ENCODE data around the gene PLA2G4D. TPM values are rescaled to one million over a fixed set of nuclear protein-coding genes. Genes with fewer than 3 reads are reported as not detected.
A peak's percentile ranks its signal among the peaks of the same experiment; 100 is the strongest.

PLA2G4D gene
- total and polyA plus RNA-seq, 7 experiments from 2014 or later, result not detected

DNA sequence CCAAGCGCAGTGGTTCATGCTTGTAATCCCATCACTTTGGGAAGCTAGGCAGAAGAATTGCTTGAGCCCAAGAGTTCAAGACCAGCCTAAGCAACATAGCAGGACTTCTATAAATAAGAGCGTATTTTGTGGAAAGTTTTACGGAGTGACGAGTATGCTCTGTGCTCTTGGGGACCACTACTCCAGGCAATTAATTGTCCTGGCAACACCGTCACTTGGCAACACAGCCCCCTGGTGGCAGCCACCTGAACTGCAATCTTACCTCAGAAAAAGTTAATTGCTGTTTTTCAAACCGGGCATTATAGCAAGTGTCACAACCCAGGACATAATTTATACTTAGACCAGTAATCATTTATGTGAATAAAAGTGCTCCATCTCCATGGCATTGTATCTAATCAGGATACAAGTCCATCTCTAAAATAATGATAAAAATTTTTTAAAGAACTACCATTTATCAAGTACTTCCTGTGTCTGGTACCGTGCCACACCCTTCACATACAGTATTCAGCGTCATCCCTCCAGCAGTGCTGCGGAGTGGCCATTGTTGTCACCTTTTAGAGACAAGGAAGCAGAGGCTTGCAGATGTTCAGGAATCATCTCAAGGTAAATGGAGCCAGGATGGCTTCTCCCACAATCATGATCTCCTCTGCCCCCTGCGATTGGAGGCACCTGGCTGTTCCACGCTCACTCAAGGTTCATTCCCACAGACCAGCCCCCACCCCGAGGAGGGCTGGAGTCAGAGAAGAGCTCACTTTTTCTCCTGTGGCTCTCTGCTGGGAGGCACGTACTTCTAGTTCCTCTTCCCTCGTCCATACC lies 34.5 kb downstream of the PLA2G4D start:
- Mint-ChIP-seq H3K27me3 (peaks cover 22 to 40% (median 31%) of the 10 kb centered on the region in 5 donors), H3K9me3 (peaks cover 0 to 2% (median 0%) of the 10 kb centered on the region in 11 donors), H3K27ac (peak overlapping the region in 2 of 9 donors; percentile 9 to 46), H3K4me1 (peaks cover 3 to 17% (median 10%) of the 10 kb centered on the region in 7 donors), H3K4me3 (no peak overlapping the region), H3K36me3 (no peaks in the 10 kb centered on the region)
- ChIA-PET CTCF (interaction anchor here (0.6 to 1.5 kb wide), 3 partner anchors 19 to 70 kb away, joined by 3 to 4 read pairs (median 4); no protein-coding TSS in a partner anchor), POLR2A (no interaction called here)
- Histone ChIP-seq H3K4me1 (ENCODE audit: control insufficient read depth in 2 of 2, insufficient read depth in 2 of 2, low read length in 2 of 2) (no peaks in the 10 kb centered on the region), H3K9me3 (ENCODE audit: control insufficient read depth in 2 of 3, low read length in 3 of 3) (no peaks in the 10 kb centered on the region), H3K27me3 (ENCODE audit: control insufficient read depth in 2 of 2, insufficient read depth in 2 of 2, low read length in 2 of 2) (peaks cover 0 to 10% of the 10 kb centered on the region in 2 donors), H3K27ac (ENCODE audit: low read depth, low read length) (no peak overlapping the region), H3K4me3 (ENCODE audit: low read length) (no peak overlapping the region), H3K36me3 (ENCODE audit: control insufficient read depth in 2 of 3, insufficient read depth in 3 of 3, low read length in 3 of 3) (no peaks in the 10 kb centered on the region)
- DNase-seq, result peak; percentile 35 to 76 (median 62)
- intact Hi-C loops (cut with micrococcal nuclease), result loop anchor here (1.0 to 10.0 kb wide), 8 partner anchors 71 to 595 kb away; partner anchors contain the start of genes MAPKBP1 (in 1 of the 2) and TYRO3 (in 1 of the 2)
- peak; percentile 73 for ATAC-seq

- no peak for DNase-seq
- no peak for ATAC-seq
- Mint-ChIP-seq H3K4me1 (peaks cover 3 to 17% (median 10%) of the 10 kb centered on the region in 7 donors), H3K9me3 (peaks cover 0 to 2% (median 0%) of the 10 kb centered on the region in 11 donors), H3K27ac (no peak overlapping the region), H3K4me3 (no peak overlapping the region), H3K36me3 (no peaks in the 10 kb centered on the region), H3K27me3 (peaks cover 17 to 44% (median 30%) of the 10 kb centered on the region in 5 donors)
- no peaks in the 10 kb centered on the region for H3K4me1 ChIP-seq (ENCODE audit: control insufficient read depth in 2 of 2, insufficient read depth in 2 of 2, low read length in 2 of 2)
- ChIA-PET POLR2A (no interaction called here), CTCF (no interaction called here)
- H3K27me3 ChIP-seq (ENCODE audit: control insufficient read depth in 2 of 2, insufficient read depth in 2 of 2, low read length in 2 of 2), result peaks cover 0 to 10% of the 10 kb centered on the region in 2 donors
- no peaks in the 10 kb centered on the region for H3K9me3 ChIP-seq (ENCODE audit: control insufficient read depth in 2 of 3, low read length in 3 of 3)
- no peak overlapping the region for H3K27ac ChIP-seq (ENCODE audit: low read depth, low read length)
- intact Hi-C loops (cut with micrococcal nuclease), result loop anchor here (1.0 to 10.0 kb wide), 8 partner anchors 69 to 594 kb away; partner anchors contain the start of genes MAPKBP1 (in 1 of the 2) and TYRO3 (in 1 of the 2)
- H3K4me3 ChIP-seq (ENCODE audit: low read length), result no peak overlapping the region
- H3K36me3 ChIP-seq (ENCODE audit: control insufficient read depth in 2 of 3, insufficient read depth in 3 of 3, low read length in 3 of 3), result no peaks in the 10 kb centered on the region
Measured at GRCh38 chr15:42058791-42059190, 35.6 kb downstream of the PLA2G4D start.

DNA sequence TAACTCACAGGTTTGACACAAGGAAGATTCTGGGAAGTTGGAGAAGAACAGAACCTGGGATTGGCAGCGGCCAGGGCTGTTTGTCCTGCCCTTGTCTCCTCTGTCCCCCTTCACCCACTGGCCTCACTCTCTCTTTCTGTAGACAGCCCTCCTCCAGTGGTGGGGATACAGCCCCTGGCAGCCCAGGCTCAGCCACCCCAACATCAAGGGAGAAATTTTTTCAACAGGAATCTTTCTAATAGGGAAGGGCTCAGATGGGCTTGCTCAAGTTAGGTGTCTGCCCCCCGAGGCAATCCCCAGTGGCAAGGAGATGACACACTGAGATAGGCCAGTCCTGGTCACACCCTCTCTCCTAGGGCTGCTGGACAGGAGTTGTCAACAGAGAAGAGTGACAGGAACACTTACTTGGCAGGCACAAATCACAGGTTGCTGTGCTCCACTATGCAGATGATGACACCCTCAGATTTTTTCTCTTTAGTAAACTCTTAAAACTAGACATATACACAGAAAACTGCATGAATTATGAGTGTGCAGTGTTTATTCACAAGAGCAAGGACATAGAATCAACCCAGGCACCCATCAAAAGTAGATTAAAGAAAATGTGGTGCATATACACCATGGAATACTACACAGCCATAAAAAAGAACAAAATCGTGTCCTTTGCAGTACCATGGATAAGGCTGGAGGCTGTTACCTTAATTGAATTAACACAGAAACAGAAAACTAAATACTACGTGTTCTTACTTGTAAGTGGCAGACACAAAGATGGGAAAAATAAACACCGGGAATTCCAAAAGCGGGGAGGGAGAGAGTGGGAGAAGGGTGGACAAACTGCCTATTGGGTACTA lies 36.3 kb downstream of the PLA2G4D start:
- intact Hi-C loops (cut with micrococcal nuclease), result loop anchor here (2.0 to 10.0 kb wide), 7 partner anchors 131 to 593 kb away; partner anchors contain the start of genes MAPKBP1 (in 1 of the 2) and TYRO3 (in 1 of the 2)
- CTCF ChIA-PET, result interaction anchor here (0.6 to 1.1 kb wide), 2 partner anchors 205 to 210 kb away, joined by 3 read pairs; no protein-coding TSS in a partner anchor
- Mint-ChIP-seq H3K4me1 (peaks cover 3 to 17% (median 10%) of the 10 kb centered on the region in 7 donors), H3K27ac (no peak overlapping the region), H3K27me3 (peaks cover 11 to 51% (median 27%) of the 10 kb centered on the region in 5 donors), H3K36me3 (no peaks in the 10 kb centered on the region), H3K9me3 (peaks cover 0 to 2% (median 0%) of the 10 kb centered on the region in 11 donors), H3K4me3 (peak overlapping the region in 4 of 10 donors; percentile 18 to 68 (median 54))
- no peak overlapping the region for H3K4me3 ChIP-seq (ENCODE audit: low read length)
- DNase-seq (no peak), ATAC-seq (no peak)
- peaks cover 0 to 12% of the 10 kb centered on the region in 2 donors for H3K27me3 ChIP-seq (ENCODE audit: control insufficient read depth in 2 of 2, insufficient read depth in 2 of 2, low read length in 2 of 2)
- H3K27ac ChIP-seq (ENCODE audit: low read depth, low read length), result no peak overlapping the region
- no peaks in the 10 kb centered on the region for H3K36me3 ChIP-seq (ENCODE audit: control insufficient read depth in 2 of 3, insufficient read depth in 3 of 3, low read length in 3 of 3)
- H3K9me3 ChIP-seq (ENCODE audit: control insufficient read depth in 2 of 3, low read length in 3 of 3), result no peaks in the 10 kb centered on the region
- no peaks in the 10 kb centered on the region for H3K4me1 ChIP-seq (ENCODE audit: control insufficient read depth in 2 of 2, insufficient read depth in 2 of 2, low read length in 2 of 2)
- POLR2A ChIA-PET, result no interaction called here

GRCh38 chr15:42056934-42057798 lies 37.2 kb downstream of the PLA2G4D start:
- H3K27ac ChIP-seq (ENCODE audit: low read depth, low read length), result no peak overlapping the region

GRCh38 chr15:42053914-42054313 lies 40.4 kb downstream of the PLA2G4D start:
- ChIA-PET POLR2A (interaction anchor here (0.7 kb wide), 3 partner anchors 111 to 1299 kb away, joined by 3 to 5 read pairs (median 4); no protein-coding TSS in a partner anchor), CTCF (interaction anchor here (1.3 kb wide), 1 partner anchor 65 kb away, joined by 3 read pairs; no protein-coding TSS in a partner anchor)
- Mint-ChIP-seq H3K27me3 (peaks cover 11 to 67% (median 27%) of the 10 kb centered on the region in 5 donors), H3K4me3 (no peak overlapping the region), H3K27ac (no peak overlapping the region), H3K36me3 (no peaks in the 10 kb centered on the region), H3K9me3 (no peaks in the 10 kb centered on the region), H3K4me1 (peaks cover 3 to 13% (median 5%) of the 10 kb centered on the region in 7 donors)
- no peak overlapping the region for H3K27ac ChIP-seq (ENCODE audit: low read depth, low read length)
- ATAC-seq (no peak), DNase-seq (no peak)
- no peaks in the 10 kb centered on the region for H3K9me3 ChIP-seq (ENCODE audit: control insufficient read depth in 2 of 3, low read length in 3 of 3)
- intact Hi-C loops (cut with micrococcal nuclease), result loop anchor here in 1 of 2 donors (10.0 kb wide), 1 partner anchor 589 kb away; no protein-coding TSS in a partner anchor
- H3K36me3 ChIP-seq (ENCODE audit: control insufficient read depth in 2 of 3, insufficient read depth in 3 of 3, low read length in 3 of 3), result no peaks in the 10 kb centered on the region
- H3K4me3 ChIP-seq (ENCODE audit: low read length), result no peak overlapping the region
- H3K4me1 ChIP-seq (ENCODE audit: control insufficient read depth in 2 of 2, insufficient read depth in 2 of 2, low read length in 2 of 2), result no peaks in the 10 kb centered on the region
- peaks cover 0 to 12% of the 10 kb centered on the region in 2 donors for H3K27me3 ChIP-seq (ENCODE audit: control insufficient read depth in 2 of 2, insufficient read depth in 2 of 2, low read length in 2 of 2)

More at GRCh38 chr15:42056934-42057798, 37.2 kb downstream of the PLA2G4D start:
- Histone ChIP-seq H3K4me3 (ENCODE audit: low read length) (peak overlapping the region; percentile 23), H3K4me1 (ENCODE audit: control insufficient read depth in 2 of 2, insufficient read depth in 2 of 2, low read length in 2 of 2) (no peaks in the 10 kb centered on the region), H3K36me3 (ENCODE audit: control insufficient read depth in 2 of 3, insufficient read depth in 3 of 3, low read length in 3 of 3) (no peaks in the 10 kb centered on the region), H3K27me3 (ENCODE audit: control insufficient read depth in 2 of 2, insufficient read depth in 2 of 2, low read length in 2 of 2) (peaks cover 0 to 12% of the 10 kb centered on the region in 2 donors), H3K9me3 (ENCODE audit: control insufficient read depth in 2 of 3, low read length in 3 of 3) (no peaks in the 10 kb centered on the region)
- Mint-ChIP-seq H3K36me3 (no peaks in the 10 kb centered on the region), H3K4me1 (peaks cover 3 to 17% (median 10%) of the 10 kb centered on the region in 7 donors), H3K9me3 (peaks cover 0 to 2% (median 0%) of the 10 kb centered on the region in 11 donors), H3K27ac (peak overlapping the region in 4 of 9 donors; percentile 24 to 77 (median 35)), H3K4me3 (peak overlapping the region; percentile 39 to 79 (median 60)), H3K27me3 (peaks cover 11 to 59% (median 27%) of the 10 kb centered on the region in 5 donors)
- ChIA-PET CTCF (interaction anchor here (0.5 to 1.7 kb wide), 5 partner anchors 67 to 440 kb away, joined by 3 to 7 read pairs (median 3); no protein-coding TSS in a partner anchor), POLR2A (no interaction called here)
- ATAC-seq (peak; percentile 81), DNase-seq (peak; percentile 19 to 56 (median 30))
- intact Hi-C loops (cut with micrococcal nuclease), result loop anchor here (5.0 to 10.0 kb wide), 4 partner anchors 285 to 592 kb away; partner anchors contain the start of genes MAPKBP1 (in 1 of the 2) and TYRO3 (in 1 of the 2)

Data from naive thymus-derived CD4-positive, alpha-beta T cell (primary cell).